ENCODE data around the gene IFNG. TPM values are rescaled to one million over a fixed set of nuclear protein-coding genes. Genes with fewer than 3 reads are reported as not detected.

The IFNG gene
- total RNA-seq, 2 donors from 2014 or later: not detected

- H3K27ac ChIP-seq: no peak overlapping the region
- no peaks in the 10 kb centered on the region for H3K27me3 ChIP-seq
- H3K4me3 ChIP-seq: no peak overlapping the region
- no peak for TF ChIP-seq POLR2A (IDR thresholded peaks at IDR 0.05)
- TF ChIP-seq CTCF (IDR thresholded peaks at IDR 0.05): no peak
- ATAC-seq (no peak), DNase-seq (no peak)
- H3K4me1 ChIP-seq: no peaks in the 10 kb centered on the region
- no peaks in the 10 kb centered on the region for H3K36me3 ChIP-seq (replicated peaks in 1 of 2; ENCODE audit: insufficient read depth in 1 of 2, low read depth in 2 of 2)
- intact Hi-C loops (cut with DNase I): no loop called here
- H3K9me3 ChIP-seq: no peaks in the 10 kb centered on the region
These were observed 19.0 kb downstream of the IFNG start for GRCh38 chr12:68140556-68140955.

- no peak overlapping the region for H3K27ac ChIP-seq
- no peak for DNase-seq
- intact Hi-C loops (cut with DNase I): no loop called here
- TF ChIP-seq POLR2A (IDR thresholded peaks at IDR 0.05): no peak
- TF ChIP-seq CTCF (IDR thresholded peaks at IDR 0.05): no peak
- whole genome bisulfite sequencing, 2 donors: 74 to 86% methylated on average over 1 of the region's 1 CpG
- no peak overlapping the region for H3K4me3 ChIP-seq
- H3K27me3 ChIP-seq: no peaks in the 10 kb centered on the region
- ATAC-seq: no peak
- no peaks in the 10 kb centered on the region for H3K4me1 ChIP-seq
- no peaks in the 10 kb centered on the region for H3K9me3 ChIP-seq
- no peaks in the 10 kb centered on the region for H3K36me3 ChIP-seq (replicated peaks in 1 of 2; ENCODE audit: insufficient read depth in 1 of 2, low read depth in 2 of 2)
These were observed 19.6 kb downstream of the IFNG start for GRCh38 chr12:68139941-68140340.

- Histone ChIP-seq H3K27me3 (no peaks in the 10 kb centered on the region), H3K4me3 (no peak overlapping the region), H3K36me3 (replicated peaks in 1 of 2; ENCODE audit: insufficient read depth in 1 of 2, low read depth in 2 of 2) (no peaks in the 10 kb centered on the region), H3K27ac (no peak overlapping the region), H3K9me3 (no peaks in the 10 kb centered on the region), H3K4me1 (no peaks in the 10 kb centered on the region)
- intact Hi-C loops (cut with DNase I): no loop called here
- DNase-seq (no peak), ATAC-seq (no peak)
- 54 to 65% methylated on average over 1 of the region's 1 CpG for WGBS, 2 donors
- TF ChIP-seq POLR2A (IDR thresholded peaks at IDR 0.05) (no peak), CTCF (IDR thresholded peaks at IDR 0.05) (no peak)
These were observed 20.5 kb downstream of the IFNG start for GRCh38 chr12:68139001-68139400.

- no peak overlapping the region for H3K4me3 ChIP-seq
- 66 to 76% methylated on average over 2 of the region's 2 CpGs for WGBS, 2 donors
These were observed 21.1 kb downstream of the IFNG start for GRCh38 chr12:68138480-68138879.

More at GRCh38 chr12:68138480-68138879, 21.1 kb downstream of the IFNG start:
- no peaks in the 10 kb centered on the region for H3K36me3 ChIP-seq (replicated peaks in 1 of 2; ENCODE audit: insufficient read depth in 1 of 2, low read depth in 2 of 2)
- no peaks in the 10 kb centered on the region for H3K27me3 ChIP-seq
- TF ChIP-seq CTCF (IDR thresholded peaks at IDR 0.05) (no peak), POLR2A (IDR thresholded peaks at IDR 0.05) (no peak)
- intact Hi-C loops (cut with DNase I): no loop called here
- no peaks in the 10 kb centered on the region for H3K9me3 ChIP-seq
- ATAC-seq (no peak), DNase-seq (no peak)
- no peaks in the 10 kb centered on the region for H3K4me1 ChIP-seq
- no peak overlapping the region for H3K27ac ChIP-seq

Measured in body of pancreas (tissue), 4 donors.